ENCODE results near the gene CYFIP2. TPM values are rescaled to one million over a fixed set of nuclear protein-coding genes. Genes with fewer than 3 reads are reported as not detected.

CYFIP2 gene
- total RNA-seq, 2 experiments from 2014 or later, result 319 to 321 TPM

GRCh38 chr5:157275403-157275802, 9.5 kb downstream of the CYFIP2 start:
- Mint-ChIP-seq H3K9me3 (no peaks in the 10 kb centered on the region), H3K27ac (no peak overlapping the region), H3K27me3 (no peaks in the 10 kb centered on the region), H3K36me3 (peaks cover 16% of the 10 kb centered on the region), H3K4me1 (ENCODE audit: low read depth) (peaks cover 80% of the 10 kb centered on the region), H3K4me3 (no peak overlapping the region)
- CTCF ChIA-PET, result no interaction called here
- POLR2A ChIA-PET, result no interaction called here
- intact Hi-C loops (cut with micrococcal nuclease), result no loop called here
- DNase-seq, result no peak

GRCh38 chr5:157278319-157279037, 12.6 kb downstream of the CYFIP2 start:
- peaks cover 83% of the 10 kb centered on the region for H3K4me1 Mint-ChIP-seq (ENCODE audit: low read depth)
- CTCF ChIA-PET, result interaction anchor here (1.3 to 1.9 kb wide), 2 partner anchors 11 to 129 kb away, joined by 3 to 5 read pairs; no protein-coding TSS in a partner anchor
- DNase-seq, result no peak
- peaks cover 8% of the 10 kb centered on the region for H3K36me3 Mint-ChIP-seq
- peak overlapping the region; percentile 21 for H3K27ac Mint-ChIP-seq
- H3K4me3 Mint-ChIP-seq, result no peak overlapping the region
- POLR2A ChIA-PET, result no interaction called here
- intact Hi-C loops (cut with micrococcal nuclease), result no loop called here
- peaks cover 6% of the 10 kb centered on the region for H3K9me3 Mint-ChIP-seq
- no peaks in the 10 kb centered on the region for H3K27me3 Mint-ChIP-seq

GRCh38 chr5:157279605-157280239, 13.8 kb downstream of the CYFIP2 start:
- intact Hi-C loops (cut with micrococcal nuclease), result no loop called here
- Mint-ChIP-seq H3K9me3 (peaks cover 6% of the 10 kb centered on the region), H3K4me3 (no peak overlapping the region), H3K27ac (peak overlapping the region; percentile 66), H3K4me1 (ENCODE audit: low read depth) (peaks cover 84% of the 10 kb centered on the region), H3K36me3 (peaks cover 8% of the 10 kb centered on the region), H3K27me3 (no peaks in the 10 kb centered on the region)
- ChIA-PET CTCF (interaction anchor here (0.7 to 1.9 kb wide), 3 partner anchors 12 to 49 kb away, joined by 3 to 5 read pairs (median 3); no protein-coding TSS in a partner anchor), POLR2A (interaction anchor here (0.6 kb wide), 1 partner anchor 581 kb away, joined by 4 read pairs; no protein-coding TSS in a partner anchor)
- no peak for DNase-seq

DNA sequence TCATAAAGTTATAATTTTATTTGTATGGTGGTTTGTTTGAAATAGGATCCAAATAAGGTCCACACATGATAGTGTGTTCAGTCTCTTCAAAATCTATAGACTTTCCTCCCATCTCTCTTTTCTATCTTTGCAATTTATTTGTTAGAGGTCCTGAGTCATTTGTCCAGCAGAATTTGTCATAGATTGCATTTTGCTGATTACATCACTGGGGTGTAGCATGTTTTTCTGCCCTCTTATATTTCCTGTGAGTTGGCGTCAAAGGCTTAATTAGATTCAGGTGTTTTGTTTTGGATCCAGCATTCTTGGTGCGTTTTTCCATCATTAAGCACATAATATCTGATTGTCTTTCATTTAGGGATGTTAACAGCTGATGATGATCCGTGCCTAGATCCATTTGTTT, 15.0 kb downstream of the CYFIP2 start:
- CTCF ChIA-PET, result no interaction called here
- intact Hi-C loops (cut with micrococcal nuclease), result loop anchor here (1.0 kb wide), 1 partner anchor 8 kb away; no protein-coding TSS in a partner anchor
- POLR2A ChIA-PET, result no interaction called here
- peaks cover 19% of the 10 kb centered on the region for H3K36me3 Mint-ChIP-seq
- no peaks in the 10 kb centered on the region for H3K27me3 Mint-ChIP-seq
- DNase-seq, result no peak
- peak overlapping the region; percentile 66 for H3K27ac Mint-ChIP-seq
- no peak overlapping the region for H3K4me3 Mint-ChIP-seq
- peaks cover 89% of the 10 kb centered on the region for H3K4me1 Mint-ChIP-seq (ENCODE audit: low read depth)
- H3K9me3 Mint-ChIP-seq, result peaks cover 6% of the 10 kb centered on the region

- Mint-ChIP-seq H3K9me3 (peaks cover 6% of the 10 kb centered on the region), H3K27ac (peak overlapping the region; percentile 54), H3K4me1 (ENCODE audit: low read depth) (peaks cover 80% of the 10 kb centered on the region), H3K36me3 (peaks cover 24% of the 10 kb centered on the region), H3K27me3 (no peaks in the 10 kb centered on the region), H3K4me3 (no peak overlapping the region)
- ChIA-PET POLR2A (no interaction called here), CTCF (interaction anchor here (1.8 kb wide), 1 partner anchor 8 kb away, joined by 5 read pairs; no protein-coding TSS in a partner anchor)
- intact Hi-C loops (cut with micrococcal nuclease), result loop anchor here (1.0 kb wide), 1 partner anchor 8 kb away; no protein-coding TSS in a partner anchor
- DNase-seq, result peak; percentile 60
These were observed 16.2 kb downstream of the CYFIP2 start for GRCh38 chr5:157282150-157282549.

- Mint-ChIP-seq H3K36me3 (peaks cover 36% of the 10 kb centered on the region), H3K4me1 (ENCODE audit: low read depth) (peaks cover 83% of the 10 kb centered on the region), H3K9me3 (peaks cover 6% of the 10 kb centered on the region), H3K4me3 (no peak overlapping the region), H3K27ac (peak overlapping the region; percentile 77), H3K27me3 (no peaks in the 10 kb centered on the region)
- intact Hi-C loops (cut with micrococcal nuclease), result no loop called here
- POLR2A ChIA-PET, result interaction anchor here (1.2 to 2.3 kb wide), 2 partner anchors 11 to 16 kb away, joined by 4 to 7 read pairs; no protein-coding TSS in a partner anchor
- CTCF ChIA-PET, result interaction anchor here (1.0 to 3.3 kb wide), 4 partner anchors 10 to 45 kb away, joined by 3 to 13 read pairs (median 6); no protein-coding TSS in a partner anchor
- peak; percentile 25 for DNase-seq
These were observed 17.5 kb downstream of the CYFIP2 start for GRCh38 chr5:157283434-157283833.

DNA sequence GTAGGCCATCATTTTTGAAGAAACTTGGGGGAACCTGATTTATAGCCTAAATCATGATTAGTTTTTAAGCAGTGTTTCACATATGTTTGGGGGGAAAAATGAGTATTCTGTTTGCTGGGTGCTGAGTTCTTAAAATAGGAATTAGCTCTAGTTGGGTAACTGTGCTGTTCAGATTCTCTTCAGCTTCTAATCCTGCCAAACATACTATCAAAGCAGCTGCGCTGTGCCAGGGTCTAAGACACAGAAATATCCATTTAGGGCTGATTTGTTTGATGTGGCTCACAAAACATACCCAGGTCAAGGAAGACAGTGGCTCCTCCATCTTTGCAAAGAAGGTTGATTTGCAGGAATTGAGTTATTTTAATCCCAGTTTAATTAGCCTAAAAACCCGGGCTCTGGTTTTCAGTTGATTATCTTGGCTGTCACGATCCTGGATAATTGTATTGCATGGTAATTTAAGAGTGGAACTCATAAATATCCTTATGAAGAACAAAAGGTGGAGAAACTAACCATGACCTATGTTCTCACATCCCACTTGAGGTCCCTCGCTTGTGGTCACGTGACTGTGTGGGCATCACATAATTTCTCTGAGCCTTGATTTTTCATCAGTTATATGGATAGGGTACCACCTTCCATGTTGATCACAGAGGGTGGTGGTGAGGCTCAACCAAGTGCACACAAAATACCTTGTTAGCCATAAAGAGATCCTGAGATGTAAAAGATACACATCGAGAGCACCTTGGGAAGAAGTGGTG, 18.7 kb downstream of the CYFIP2 start:
- ChIA-PET POLR2A (interaction anchor here (1.9 to 2.3 kb wide), 2 partner anchors 12 kb away, joined by 5 to 7 read pairs; no protein-coding TSS in a partner anchor), CTCF (interaction anchor here (1.0 to 3.3 kb wide), 3 partner anchors 27 to 44 kb away, joined by 3 to 13 read pairs (median 3); no protein-coding TSS in a partner anchor)
- Mint-ChIP-seq H3K4me3 (no peak overlapping the region), H3K27me3 (no peaks in the 10 kb centered on the region), H3K9me3 (peaks cover 6% of the 10 kb centered on the region), H3K36me3 (peaks cover 37% of the 10 kb centered on the region), H3K4me1 (ENCODE audit: low read depth) (peaks cover 80% of the 10 kb centered on the region), H3K27ac (no peak overlapping the region)
- DNase-seq, result no peak
- intact Hi-C loops (cut with micrococcal nuclease), result no loop called here

- H3K4me3 Mint-ChIP-seq, result no peak overlapping the region
These were observed 19.6 kb downstream of the CYFIP2 start for GRCh38 chr5:157285310-157286035.

DNA sequence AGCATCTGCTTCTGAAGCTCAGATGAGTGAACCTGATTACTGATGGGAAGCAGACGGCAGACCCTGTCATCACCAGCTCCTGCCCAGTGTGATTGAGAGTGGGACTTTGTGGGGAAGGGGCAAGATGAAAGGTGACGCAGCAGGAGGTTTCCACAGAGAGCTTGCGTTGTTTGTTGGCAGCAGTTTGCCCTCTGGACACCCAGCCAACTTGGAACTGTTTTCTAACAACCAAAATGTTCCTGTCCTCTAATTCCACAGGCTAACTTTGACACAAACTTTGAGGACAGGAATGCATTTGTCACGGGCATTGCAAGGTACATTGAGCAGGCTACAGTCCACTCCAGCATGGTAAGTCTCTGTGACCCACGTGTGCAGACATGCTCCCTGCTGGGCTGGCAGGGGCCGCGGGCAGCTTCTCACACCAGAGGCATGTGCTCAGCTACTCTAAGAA, 20.9 kb downstream of the CYFIP2 start:
- ChIA-PET POLR2A (interaction anchor here (1.9 kb wide), 1 partner anchor 14 kb away, joined by 5 read pairs; no protein-coding TSS in a partner anchor), CTCF (interaction anchor here (1.1 to 2.6 kb wide), 3 partner anchors 17 to 42 kb away, joined by 5 to 10 read pairs (median 7); no protein-coding TSS in a partner anchor)
- intact Hi-C loops (cut with micrococcal nuclease), result no loop called here
- H3K27ac Mint-ChIP-seq, result no peak overlapping the region
- no peaks in the 10 kb centered on the region for H3K27me3 Mint-ChIP-seq
- no peak overlapping the region for H3K4me3 Mint-ChIP-seq
- H3K36me3 Mint-ChIP-seq, result peaks cover 51% of the 10 kb centered on the region
- H3K9me3 Mint-ChIP-seq, result peaks cover 5% of the 10 kb centered on the region
- H3K4me1 Mint-ChIP-seq (ENCODE audit: low read depth), result peaks cover 79% of the 10 kb centered on the region
- DNase-seq, result no peak

More at GRCh38 chr5:157285310-157286035, 19.6 kb downstream of the CYFIP2 start:
- Mint-ChIP-seq H3K27ac (peak overlapping the region; percentile 30), H3K9me3 (peaks cover 6% of the 10 kb centered on the region), H3K36me3 (peaks cover 42% of the 10 kb centered on the region), H3K4me1 (ENCODE audit: low read depth) (peaks cover 81% of the 10 kb centered on the region), H3K27me3 (no peaks in the 10 kb centered on the region)
- POLR2A ChIA-PET, result interaction anchor here (1.9 kb wide), 1 partner anchor 13 kb away, joined by 5 read pairs; no protein-coding TSS in a partner anchor
- CTCF ChIA-PET, result interaction anchor here (0.8 to 3.3 kb wide), 3 partner anchors 22 to 43 kb away, joined by 3 to 13 read pairs (median 4); no protein-coding TSS in a partner anchor
- intact Hi-C loops (cut with micrococcal nuclease), result no loop called here
- no peak for DNase-seq

DNA sequence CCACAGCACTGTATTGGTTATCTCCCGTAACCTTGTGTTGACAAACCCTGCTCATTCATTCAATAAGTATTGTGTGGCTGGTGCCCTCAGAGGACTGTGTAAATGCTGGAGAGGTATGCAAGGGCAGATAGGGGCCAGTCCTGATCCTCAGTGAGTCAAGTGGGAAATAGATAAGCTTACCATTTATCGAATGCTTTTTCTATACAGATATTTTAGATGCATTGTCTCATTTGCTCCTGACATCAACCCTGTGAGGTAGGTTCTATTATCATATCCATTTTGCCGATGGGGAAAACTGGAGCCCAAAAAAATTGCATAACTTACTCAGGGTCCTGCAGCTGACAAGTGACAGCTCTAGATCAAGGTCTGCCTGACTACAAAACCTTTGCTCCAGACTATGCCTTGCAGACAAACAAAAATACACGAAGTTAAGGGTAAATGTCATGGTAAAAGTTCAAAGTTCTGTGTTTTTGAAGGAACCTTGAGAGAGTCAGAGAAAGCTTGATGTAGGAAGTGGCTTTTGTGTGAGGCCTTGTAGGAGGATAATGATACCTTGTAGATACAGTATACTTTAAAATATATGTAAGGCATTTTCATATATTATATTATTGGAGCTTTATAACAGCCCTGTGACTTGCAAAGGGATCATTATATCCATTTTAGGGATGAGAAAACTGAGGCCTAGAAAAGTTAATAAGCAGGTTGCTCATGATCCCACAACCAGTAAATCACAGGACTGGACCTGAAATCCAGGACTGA, 22.7 kb downstream of the CYFIP2 start:
- ChIA-PET CTCF (interaction anchor here (0.7 to 2.6 kb wide), 4 partner anchors 35 to 144 kb away, joined by 3 to 7 read pairs (median 4); no protein-coding TSS in a partner anchor), POLR2A (no interaction called here)
- no peaks in the 10 kb centered on the region for H3K9me3 Mint-ChIP-seq
- H3K27ac Mint-ChIP-seq, result peak overlapping the region; percentile 4
- H3K4me3 Mint-ChIP-seq, result no peak overlapping the region
- peaks cover 58% of the 10 kb centered on the region for H3K36me3 Mint-ChIP-seq
- intact Hi-C loops (cut with micrococcal nuclease), result no loop called here
- peaks cover 73% of the 10 kb centered on the region for H3K4me1 Mint-ChIP-seq (ENCODE audit: low read depth)
- no peaks in the 10 kb centered on the region for H3K27me3 Mint-ChIP-seq
- DNase-seq, result no peak

All from activated CD4-positive, alpha-beta memory T cell treated with anti-CD3 and anti-CD28 coated beads for 36 hours (primary cell).